HS-5 (cell line): ENCODE results near the gene FYB1.
"Not testable (repeated sequence)": the region's sequence is repeated elsewhere in the genome, so short reads cannot be mapped to it uniquely, and the experiment has no call there.

Source experiments
- DNase-seq: peaks from one replicate; pipeline ENCODE4 v3.0.0-alpha.2; 2012; ENCODE audit warnings: low read depth

The FYB1 gene

DNA sequence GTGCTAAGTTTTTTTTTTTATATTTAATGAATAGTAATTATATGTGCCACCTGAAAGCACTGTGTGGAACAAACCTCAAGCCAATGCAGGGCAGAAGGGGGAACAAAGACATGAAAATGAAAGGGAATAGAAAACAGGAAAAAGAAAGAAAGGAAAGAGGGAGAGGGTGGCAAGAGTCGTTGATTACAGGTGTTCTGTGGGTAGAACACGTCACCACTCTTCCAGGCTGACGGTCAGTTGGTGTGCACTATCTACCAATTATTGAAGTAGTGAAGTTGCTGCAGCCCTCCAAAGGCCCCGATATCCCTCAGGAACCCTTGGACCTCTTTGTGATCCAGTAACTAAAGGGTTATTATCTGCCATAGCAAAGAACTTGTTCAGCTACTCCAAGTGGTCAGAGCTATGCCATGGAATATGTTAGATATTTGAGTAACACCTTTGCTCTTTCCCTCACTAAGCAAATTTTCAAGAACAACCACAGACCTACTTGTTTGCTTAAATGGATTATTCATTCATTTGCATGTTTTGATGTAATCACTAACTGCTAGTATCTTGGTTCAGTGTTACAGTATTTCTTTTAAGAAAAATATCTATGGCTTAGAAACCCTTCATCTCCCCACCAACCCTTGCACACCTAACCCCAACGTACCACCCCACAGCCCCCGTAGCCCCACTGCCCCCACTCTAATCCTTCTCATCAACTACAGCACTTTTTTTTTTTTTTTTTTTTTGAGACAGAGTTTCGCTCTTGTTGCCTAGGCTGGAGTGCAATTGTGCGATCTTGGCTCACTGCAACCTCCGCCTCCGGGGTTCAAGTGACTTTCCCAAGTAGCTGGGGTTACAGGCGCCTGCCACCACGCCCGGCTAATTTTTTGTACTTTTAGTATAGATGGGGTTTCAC is 31.3 kb downstream of the FYB1 start:
- DNase-seq, result no peak

DNA sequence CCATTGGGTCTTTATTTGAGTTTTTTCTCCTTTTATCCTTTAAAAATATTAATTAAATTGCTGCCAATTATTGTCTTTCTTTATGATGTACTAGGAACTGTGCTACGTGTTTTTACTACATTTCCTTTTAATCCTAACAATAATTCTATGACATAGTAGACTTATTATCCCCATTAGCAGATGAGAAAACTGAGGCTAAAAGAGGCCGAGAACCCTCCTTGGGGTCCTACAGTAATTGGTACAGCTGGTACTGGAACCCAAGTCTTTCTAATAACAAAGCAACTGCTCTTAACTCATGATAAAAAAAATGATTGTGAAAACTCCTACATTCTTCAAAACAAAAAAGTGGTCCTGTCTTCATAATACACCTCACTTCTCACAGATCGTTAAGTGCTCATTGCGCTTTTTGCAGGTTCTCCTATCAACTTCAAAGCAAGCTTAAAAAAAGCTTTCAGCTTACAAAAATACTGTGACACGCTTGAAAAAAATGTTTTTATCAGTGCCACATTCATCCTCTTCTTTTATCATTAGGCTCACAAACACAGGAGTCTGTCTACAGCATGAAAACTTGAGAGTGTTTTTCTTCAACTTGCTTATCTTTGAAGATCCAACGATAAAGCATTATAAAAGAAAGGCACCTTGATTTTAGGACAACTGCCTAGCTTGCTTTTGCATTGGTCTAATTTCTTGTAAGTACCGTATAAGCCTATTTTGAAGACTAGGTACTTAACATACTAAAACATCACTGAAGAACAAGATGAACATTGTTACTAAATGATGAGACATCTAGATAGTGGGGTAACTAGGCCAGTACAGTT is 32.4 kb downstream of the FYB1 start:
- DNase-seq, result no peak

DNA sequence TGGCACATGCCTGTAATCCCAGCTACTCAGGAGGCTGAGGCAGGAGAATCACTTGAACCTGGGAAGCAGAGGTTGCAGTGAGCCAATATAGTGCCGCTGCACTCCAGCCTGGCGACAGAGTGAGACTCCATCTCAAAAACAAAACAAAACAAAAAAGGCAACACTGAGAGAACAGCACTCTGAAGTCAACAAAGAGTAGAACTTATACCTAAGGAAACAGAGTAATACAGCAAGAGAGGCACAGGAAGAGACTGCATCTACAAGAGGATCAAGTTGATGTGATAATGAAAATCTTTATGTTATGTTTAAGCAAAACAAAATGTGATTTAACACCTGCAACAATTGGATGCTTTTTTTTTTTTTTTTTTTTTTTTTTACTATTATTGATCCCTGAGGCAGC is 33.1 kb downstream of the FYB1 start:
- DNase-seq, result no peak

DNA sequence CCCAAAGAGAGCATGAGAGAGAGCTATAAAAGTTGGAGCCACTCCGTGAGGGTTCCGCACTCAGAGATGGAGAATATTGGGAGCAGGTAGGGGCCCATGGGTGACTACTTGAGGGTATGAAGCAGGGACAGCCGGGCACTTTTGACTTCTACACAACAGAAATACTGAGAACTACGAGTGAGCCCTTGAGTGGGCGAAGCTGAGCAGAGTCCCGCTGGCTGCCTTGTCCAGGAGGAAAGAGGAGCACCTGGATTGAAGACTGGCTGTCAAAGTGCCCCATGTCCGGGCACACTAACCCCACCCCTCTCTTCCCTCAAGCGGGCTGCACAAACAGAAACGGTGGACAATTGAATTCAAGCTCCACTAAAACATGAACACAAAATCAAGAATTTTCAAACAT is 33.6 kb downstream of the FYB1 start:
- DNase-seq, result no peak

DNA sequence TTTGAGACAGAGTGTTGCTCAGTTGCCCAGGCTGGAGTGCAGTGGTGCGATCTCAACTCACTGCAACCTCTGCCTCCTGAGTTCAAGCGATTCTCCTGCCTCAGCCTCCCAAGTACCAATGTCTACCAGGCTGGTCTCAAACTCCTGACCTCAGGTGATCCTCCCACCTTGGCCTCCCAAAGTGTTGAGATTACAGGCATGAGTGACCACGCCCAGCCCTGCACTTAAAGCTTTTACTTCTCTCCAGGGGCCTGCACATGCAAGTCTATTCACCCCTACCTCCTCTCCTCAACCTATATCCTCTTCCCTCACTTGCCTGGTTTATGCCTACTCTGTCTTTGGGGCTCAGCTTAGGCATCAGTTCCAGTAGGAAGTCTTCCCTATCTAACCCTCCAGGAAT is 39.8 kb downstream of the FYB1 start:
- not testable (repeated sequence) for DNase-seq

DNA sequence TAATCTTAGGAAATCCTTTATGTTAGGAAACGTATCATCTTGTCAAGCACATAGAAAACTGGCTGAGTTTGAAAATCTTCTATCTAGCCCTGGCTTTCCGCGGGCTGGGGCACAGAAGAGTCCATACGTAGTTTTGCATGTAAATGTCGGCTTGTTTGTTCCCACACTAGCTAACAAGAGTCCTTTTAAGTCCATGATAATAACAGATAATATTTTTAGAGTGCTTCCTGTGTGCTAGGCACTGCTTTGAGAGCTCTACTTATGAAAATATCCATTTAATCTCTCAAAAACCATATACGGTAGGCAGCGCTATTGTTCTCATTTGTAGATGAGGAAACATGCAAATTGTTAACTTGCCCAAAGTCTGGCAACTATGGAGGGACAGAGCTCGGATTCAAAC is 40.5 kb downstream of the FYB1 start:
- DNase-seq, result no peak

DNA sequence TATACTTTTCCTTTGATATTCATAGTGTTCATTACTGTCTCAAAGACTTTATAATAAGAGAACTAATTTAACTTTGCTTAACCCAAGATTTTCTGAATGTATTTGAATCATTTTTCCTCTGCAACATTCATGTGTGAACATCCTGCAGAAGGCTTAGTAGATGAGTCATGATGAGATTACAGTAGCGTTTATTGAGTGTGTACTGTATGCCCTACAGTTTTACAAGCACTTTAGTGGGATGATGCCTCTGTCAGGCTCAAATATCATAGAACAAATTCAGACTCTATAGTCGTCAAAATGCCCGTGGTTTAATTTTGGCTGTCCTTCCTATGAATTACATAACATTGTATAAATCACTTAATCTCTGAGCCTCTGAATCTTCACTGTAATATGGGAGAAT is 41.2 kb downstream of the FYB1 start:
- peak; percentile 68 for DNase-seq

DNA sequence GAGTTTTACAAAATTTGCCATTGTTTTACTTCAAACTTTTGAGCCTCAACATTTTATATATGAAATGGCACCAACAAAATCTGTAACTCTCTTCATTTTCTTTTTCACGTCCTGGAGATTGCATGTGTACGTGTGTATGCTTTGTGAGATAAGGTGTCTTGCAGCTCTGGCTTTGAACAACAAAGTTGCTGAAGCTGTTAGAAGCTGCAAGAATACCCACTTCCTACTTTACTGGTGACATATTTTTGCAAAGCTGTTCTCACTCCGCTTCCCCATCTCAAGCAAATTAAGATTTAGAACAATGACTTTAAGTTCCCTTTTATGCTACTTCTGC is 41.8 kb downstream of the FYB1 start:
- no peak for DNase-seq

DNA sequence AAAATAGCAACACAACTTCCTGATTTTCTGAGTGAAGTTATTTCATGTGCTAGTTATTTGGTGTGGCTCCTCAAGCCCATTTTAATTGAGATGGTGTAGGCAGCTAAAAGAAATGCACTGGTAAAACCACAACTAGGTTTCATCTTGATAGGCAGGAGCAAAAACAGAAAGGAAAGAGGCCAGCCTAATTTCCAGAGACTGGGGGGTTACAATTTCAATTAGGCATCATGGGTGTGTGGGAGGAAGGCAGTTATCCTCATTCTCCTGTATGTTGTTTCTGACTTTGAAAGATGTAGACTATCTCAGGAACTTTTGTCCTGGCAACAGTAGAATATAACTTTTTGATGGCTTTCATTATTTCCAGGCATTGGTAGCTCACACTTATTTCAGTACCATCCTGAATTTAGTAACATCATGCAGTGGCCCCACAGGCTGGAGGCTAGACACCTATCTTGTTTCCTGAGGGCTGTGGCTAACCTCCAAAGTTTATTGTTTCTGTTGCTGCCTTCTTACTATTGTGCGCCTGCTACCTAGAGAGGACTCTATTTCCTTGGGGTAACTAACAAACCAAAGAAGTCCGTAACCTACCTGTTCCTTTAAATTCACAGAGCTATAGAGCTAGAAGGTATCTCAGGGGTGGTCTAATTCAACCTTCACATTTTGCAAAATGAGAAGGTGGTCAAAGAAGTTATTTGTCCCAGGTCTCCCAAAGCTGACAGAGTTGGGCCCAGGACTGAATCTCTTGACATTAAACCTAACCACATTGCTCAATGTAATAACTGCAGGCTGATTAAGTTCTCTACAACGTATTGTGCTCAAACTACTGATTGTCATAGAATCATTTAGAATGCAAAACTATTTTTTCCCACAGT is 42.4 kb downstream of the FYB1 start:
- DNase-seq, result no peak

DNA sequence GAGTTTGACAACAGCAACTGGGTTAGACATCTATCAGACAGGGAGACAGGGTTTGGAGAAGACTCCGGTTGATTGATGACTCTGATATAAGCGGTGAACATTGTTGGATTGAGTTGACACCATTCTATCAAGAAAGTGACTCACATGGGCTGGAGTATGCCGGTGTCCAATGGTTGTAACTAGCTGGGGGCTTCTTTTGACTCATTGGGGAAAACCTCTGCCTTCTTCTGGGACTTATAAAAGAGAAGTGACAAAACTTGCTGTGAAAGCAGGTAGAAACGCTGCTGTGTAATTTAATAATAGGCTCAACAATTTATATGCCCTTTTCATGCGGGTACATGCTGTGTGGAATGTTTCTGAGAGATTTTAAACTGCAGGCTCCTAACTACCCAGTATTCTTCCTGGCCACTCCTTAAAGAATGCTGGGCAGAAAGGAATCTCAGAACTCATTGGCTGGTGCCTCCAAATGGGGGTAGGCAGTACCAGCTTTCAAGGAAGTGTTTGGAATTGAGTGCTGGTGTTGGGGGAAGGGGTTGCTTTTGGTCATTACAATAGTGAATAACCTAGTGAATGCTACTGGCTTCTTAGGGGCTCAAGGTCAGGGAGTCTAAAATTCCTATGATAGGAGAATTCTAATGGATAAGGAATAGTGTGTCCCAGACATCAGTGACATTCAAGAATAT is 43.9 kb downstream of the FYB1 start:
- no peak for DNase-seq

DNA sequence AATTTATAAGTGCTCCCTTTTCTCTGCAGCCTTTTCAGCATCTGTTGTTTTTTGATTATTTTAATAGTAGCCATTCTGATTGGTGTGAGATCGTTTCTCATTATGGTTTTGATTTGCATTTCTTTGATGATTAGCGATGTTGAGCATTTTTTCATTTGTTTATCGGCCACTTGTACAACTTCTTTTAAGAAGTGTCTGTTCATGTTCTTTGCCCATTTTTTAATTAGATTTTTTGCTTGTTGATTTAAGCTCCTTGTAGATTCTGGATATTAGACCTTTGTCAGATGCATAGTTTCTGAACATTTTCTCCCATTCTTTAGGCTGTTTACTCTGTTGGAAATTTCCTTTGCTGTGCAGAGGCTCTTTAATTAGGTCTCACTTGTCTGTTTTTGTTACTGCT is 46.3 kb downstream of the FYB1 start:
- no peak for DNase-seq

DNA sequence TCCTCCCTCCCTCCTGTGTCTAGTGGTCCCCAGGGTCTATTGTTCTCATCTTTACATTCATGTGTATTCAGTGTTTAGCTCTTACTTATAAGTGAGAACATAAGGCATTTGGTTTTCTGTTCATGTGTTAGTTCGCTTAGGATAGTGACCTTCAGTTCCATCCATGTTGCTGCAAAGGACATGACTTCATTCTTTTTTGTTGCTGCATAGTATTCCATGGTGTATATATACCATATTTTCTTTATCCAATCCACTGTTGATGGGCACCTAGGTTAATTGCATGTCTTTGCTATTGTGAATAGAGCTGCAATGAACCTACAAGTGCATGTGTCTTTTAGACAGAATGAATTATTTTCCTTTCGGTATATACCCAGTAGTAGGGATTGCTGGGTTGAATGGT is 46.8 kb downstream of the FYB1 start:
- no peak for DNase-seq

DNA sequence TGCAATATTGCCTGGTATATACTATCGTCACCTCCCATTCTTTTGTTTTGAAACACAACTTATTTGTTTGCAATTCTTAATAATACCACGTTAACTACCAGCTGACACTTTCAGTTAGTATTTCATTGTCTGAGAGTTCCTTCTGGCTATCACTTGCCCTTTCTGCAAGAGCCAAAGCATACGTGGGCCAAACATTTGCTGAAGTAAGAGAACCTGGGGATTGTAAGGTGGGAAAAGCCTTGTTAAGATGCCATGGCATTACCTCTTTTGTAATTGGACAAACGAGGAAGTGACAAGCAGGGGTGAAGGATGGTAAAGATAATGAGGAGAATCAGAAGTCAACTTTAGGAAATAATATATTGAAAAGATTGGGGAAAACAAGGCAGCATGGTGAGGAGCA is 47.7 kb downstream of the FYB1 start:
- no peak for DNase-seq

DNA sequence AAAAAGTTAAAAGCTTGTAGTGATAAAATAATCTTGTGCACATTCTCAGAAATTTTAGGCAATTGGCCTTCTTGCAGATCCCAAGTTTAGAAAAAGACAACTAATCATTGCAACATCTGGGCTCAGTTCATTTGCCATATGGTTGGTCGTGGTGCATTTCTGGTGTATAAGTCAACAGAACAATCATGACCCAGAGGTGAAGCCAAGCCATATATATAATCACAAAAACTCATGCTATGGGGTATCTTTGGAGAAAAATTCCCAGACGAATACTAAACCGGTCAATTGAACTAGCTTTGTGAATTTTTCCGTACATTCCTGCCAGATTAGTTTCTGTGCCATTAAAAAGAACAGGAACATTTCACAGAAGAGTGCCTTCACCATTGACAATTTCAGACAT is 50.3 kb downstream of the FYB1 start:
- DNase-seq, result peak; percentile 99

DNA sequence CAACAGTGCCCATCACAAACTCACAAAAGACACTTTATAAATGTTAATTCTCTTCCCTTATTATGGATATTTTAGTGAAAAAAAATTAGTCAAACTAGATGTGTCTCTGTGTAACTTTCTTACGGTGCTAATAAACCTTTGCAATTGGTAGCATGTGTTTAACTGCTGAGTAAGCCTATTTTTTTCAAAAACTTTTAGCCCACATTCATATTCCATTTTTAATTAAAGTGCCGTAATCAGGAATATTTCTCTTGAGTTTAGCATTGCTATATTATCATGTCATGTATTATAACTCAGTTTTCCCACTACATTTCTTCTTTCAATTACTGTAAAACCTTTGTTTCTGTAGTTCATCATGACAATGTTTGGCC is 51.4 kb downstream of the FYB1 start:
- DNase-seq, result no peak

DNA sequence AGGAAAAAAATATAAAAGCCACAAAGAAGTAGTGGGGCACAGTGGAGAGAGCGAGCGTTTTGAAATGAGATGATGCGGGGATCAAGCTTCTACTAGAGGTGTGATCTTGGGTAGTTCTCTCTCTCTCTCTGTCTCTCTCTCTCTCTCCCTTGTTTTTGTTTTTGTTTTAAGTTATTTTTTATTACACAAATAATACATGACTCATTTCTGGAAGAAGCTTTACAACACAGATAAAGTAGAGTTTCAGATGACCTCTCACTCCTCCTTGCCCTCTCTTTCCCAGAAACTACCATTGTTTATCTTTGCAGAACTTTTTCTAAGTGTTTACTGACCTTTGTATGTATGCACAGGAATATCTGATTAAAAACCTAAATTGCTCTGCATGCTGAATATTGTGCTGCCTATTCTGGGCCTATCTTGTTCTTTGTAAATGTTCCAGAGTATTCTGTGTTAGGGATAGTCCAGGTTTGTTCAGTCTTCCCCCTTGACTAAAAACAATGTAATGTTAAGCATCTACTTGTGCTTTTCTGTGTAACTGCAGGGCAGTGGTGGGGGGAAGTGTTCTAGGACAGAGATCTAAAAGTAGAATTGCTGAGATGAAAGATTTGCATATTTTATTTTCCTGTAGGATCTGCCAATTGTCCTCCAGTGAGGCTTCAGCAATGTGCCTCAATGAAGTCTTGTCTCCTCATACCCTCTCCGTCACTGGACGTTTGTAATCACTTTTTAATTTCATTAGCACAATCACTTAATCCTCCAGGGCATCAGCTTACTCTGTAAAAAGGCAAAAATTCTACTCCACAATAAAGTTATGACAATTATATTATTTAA is 52.0 kb downstream of the FYB1 start:
- DNase-seq, result no peak

DNA sequence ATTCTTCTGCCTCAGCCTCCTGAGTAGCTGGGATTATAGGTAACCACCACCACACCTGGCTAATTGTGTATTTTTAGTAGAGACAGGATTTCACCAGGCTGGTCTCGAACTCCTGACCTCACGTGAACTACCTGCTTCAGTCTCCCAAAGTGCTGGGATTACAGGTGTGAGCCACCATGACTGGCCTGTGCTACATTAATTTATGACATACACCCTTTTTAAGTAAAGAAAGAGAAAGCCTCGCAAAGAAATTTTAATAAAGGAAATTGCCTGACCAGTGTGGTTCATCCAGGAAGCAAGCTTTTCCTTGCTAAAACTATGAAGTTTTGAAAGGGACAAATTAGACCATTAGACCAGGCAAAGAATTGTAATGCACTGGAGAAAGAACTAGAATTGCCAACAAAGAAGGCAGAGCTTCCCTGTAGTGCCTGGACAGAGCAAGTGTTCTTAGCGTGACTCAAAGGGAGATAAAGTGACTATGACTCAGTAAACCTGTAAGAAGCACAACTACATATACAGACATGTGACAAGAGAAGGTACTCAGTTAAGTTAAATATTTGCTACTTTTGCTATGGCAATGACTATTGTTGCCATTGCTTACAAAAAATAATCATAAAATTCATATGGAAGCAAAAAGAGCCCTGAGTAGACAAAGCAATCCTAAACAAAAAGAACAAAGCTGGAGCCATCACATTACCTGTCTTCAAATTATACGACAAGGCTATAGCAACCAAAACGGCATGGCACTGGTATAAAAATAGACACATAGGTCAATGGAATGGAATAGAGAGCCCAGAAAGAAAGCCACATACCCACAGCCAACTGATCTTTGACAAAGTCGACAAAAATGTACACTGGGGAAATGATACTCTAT is 54.6 kb downstream of the FYB1 start:
- no peak for DNase-seq

DNA sequence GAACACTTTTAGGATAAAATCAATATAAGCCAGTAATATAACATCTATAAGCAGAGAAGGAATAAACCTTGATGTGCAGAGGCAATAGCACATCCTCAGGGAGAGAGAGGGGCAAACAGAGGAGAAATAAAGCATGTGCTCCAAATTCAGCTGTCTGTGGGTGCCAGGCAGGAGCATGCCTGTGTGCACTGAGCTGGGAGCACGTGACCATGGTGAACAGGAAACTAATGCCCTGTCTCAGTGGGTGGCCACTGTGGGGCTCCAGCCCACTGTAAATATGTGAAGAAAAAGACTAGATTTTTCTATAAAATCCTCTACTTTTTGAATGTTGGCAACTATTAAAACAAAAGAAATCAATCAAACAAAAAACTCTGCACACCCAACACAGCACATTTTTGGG is 55.3 kb downstream of the FYB1 start:
- no peak for DNase-seq

DNA sequence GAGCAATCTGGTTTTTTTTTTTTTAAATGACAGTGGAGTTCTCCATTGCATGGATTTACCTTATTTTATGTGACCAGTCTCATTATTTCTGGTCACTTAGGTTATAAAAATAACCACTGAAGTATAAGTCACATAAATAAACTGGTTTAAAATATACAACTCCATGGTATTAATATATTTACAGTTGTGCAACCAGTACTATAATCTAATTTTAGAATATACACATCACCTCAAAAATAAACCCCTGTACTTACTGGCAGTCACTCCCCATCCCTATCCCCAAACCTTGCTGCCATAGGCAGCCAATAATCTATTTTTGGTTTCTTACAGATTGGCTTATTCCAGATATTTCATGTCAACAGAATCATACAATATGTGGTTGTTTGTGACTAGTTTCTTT is 57.8 kb downstream of the FYB1 start:
- no peak for DNase-seq

DNA sequence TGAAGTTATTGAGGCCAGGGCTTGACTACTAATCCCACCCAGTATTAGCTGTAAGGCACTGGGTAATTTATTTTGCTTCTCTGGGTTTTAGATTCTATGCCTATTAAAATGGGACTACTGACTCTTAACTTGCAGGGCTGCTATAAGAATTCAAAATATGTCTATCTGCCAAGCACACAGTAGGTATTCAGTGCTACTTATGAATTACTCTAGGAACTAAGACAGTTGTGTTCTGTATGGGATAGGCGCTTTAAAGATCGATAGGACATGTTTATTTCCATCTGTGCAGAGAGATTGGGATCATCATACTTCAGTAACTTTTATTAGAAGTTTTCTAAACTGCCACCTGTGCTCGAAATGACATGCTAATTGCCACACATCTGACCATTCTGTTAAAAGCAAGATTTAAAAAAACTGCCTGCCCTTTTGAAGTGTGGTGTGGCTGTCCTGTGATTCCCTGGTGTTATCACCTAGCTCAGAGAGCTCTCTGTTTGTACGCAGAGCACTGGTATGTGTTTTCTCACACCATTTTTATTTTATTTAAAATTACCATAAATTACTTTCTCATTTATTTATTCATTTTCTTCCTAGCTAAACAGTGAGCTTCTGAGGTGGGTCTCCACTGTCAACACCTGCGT is 58.7 kb downstream of the FYB1 start:
- no peak for DNase-seq
